ENCODE results near the gene EFNB2.

The EFNB2 gene

GRCh38 chr13:106573868-106574267 lies 38.4 kb upstream of the EFNB2 start:
- Histone ChIP-seq H3K9me3 (replicated peaks; ENCODE audit: insufficient read depth, low read length) (no peaks in the 10 kb centered on the region), H3K9ac (ENCODE audit: low read length) (no peak overlapping the region), H3K9me2 (replicated peaks; ENCODE audit: insufficient read depth, low read length) (no peaks in the 10 kb centered on the region), H3K4me1 (ENCODE audit: low read length) (no peaks in the 10 kb centered on the region), H3K27ac (ENCODE audit: low read length) (no peak overlapping the region), H3K79me2 (ENCODE audit: low read length) (no peaks in the 10 kb centered on the region), H3K36me3 (replicated peaks; ENCODE audit: insufficient read depth, low read length) (no peaks in the 10 kb centered on the region), H3F3A (ENCODE audit: insufficient read depth, low read length) (no peaks in the 10 kb centered on the region), H3K4me2 (ENCODE audit: low read depth, low read length) (no peak overlapping the region), H2AFZ (ENCODE audit: low read length) (no peak overlapping the region), H4K20me1 (ENCODE audit: insufficient read depth, low read length) (no peaks in the 10 kb centered on the region), H3K4me3 (ENCODE audit: low read length) (no peak overlapping the region), H3K27me3 (replicated peaks; ENCODE audit: insufficient read depth, low read length) (no peaks in the 10 kb centered on the region)
- TF ChIP-seq CTCF (IDR thresholded peaks at IDR 0.05; ENCODE audit: low read length), result no peak
- TF ChIP-seq EZH2phosphoT487 (IDR thresholded peaks at IDR 0.05; ENCODE audit: low read length), result no peak
- no peak for TF ChIP-seq EZH2 (optimal IDR thresholded peaks at IDR 0.05; ENCODE audit: low read depth, low read length)
- DNase-seq, result no peak

- no peaks in the 10 kb centered on the region for H3K4me1 ChIP-seq (ENCODE audit: low read length)
- H3K9me3 ChIP-seq (replicated peaks; ENCODE audit: insufficient read depth, low read length), result no peaks in the 10 kb centered on the region
- H3K27me3 ChIP-seq (replicated peaks; ENCODE audit: insufficient read depth, low read length), result no peaks in the 10 kb centered on the region
- no peak overlapping the region for H3K27ac ChIP-seq (ENCODE audit: low read length)
- H3K79me2 ChIP-seq (ENCODE audit: low read length), result no peaks in the 10 kb centered on the region
- no peaks in the 10 kb centered on the region for H3K9me2 ChIP-seq (replicated peaks; ENCODE audit: insufficient read depth, low read length)
- no peaks in the 10 kb centered on the region for H3K36me3 ChIP-seq (replicated peaks; ENCODE audit: insufficient read depth, low read length)
- no peaks in the 10 kb centered on the region for H3F3A ChIP-seq (ENCODE audit: insufficient read depth, low read length)
- TF ChIP-seq CTCF (IDR thresholded peaks at IDR 0.05; ENCODE audit: low read length) (no peak), EZH2phosphoT487 (IDR thresholded peaks at IDR 0.05; ENCODE audit: low read length) (no peak), EZH2 (optimal IDR thresholded peaks at IDR 0.05; ENCODE audit: low read depth, low read length) (no peak)
- no peak for DNase-seq
- H4K20me1 ChIP-seq (ENCODE audit: insufficient read depth, low read length), result no peaks in the 10 kb centered on the region
- no peak overlapping the region for H3K9ac ChIP-seq (ENCODE audit: low read length)
- H2AFZ ChIP-seq (ENCODE audit: low read length), result no peak overlapping the region
- no peak overlapping the region for H3K4me3 ChIP-seq (ENCODE audit: low read length)
- H3K4me2 ChIP-seq (ENCODE audit: low read depth, low read length), result no peak overlapping the region
These were observed 37.9 kb upstream of the EFNB2 start for GRCh38 chr13:106573284-106573846.

- no peaks in the 10 kb centered on the region for H3K36me3 ChIP-seq (replicated peaks; ENCODE audit: insufficient read depth, low read length)
- TF ChIP-seq EZH2phosphoT487 (IDR thresholded peaks at IDR 0.05; ENCODE audit: low read length) (no peak), CTCF (IDR thresholded peaks at IDR 0.05; ENCODE audit: low read length) (no peak), EZH2 (optimal IDR thresholded peaks at IDR 0.05; ENCODE audit: low read depth, low read length) (no peak)
- H2AFZ ChIP-seq (ENCODE audit: low read length), result no peak overlapping the region
- H3K9me3 ChIP-seq (replicated peaks; ENCODE audit: insufficient read depth, low read length), result no peaks in the 10 kb centered on the region
- peaks cover 10% of the 10 kb centered on the region; the same call in 1 of the 2 replicates for H3F3A ChIP-seq (ENCODE audit: insufficient read depth, low read length)
- H3K79me2 ChIP-seq (ENCODE audit: low read length), result peaks cover 26% of the 10 kb centered on the region
- peak; percentile 18 for DNase-seq
- H3K4me2 ChIP-seq (ENCODE audit: low read depth, low read length), result no peak overlapping the region
- peaks cover 8% of the 10 kb centered on the region for H3K4me1 ChIP-seq (ENCODE audit: low read length)
- no peaks in the 10 kb centered on the region for H3K9me2 ChIP-seq (replicated peaks; ENCODE audit: insufficient read depth, low read length)
- H3K4me3 ChIP-seq (ENCODE audit: low read length), result no peak overlapping the region
- H3K9ac ChIP-seq (ENCODE audit: low read length), result no peak overlapping the region
- no peaks in the 10 kb centered on the region for H3K27me3 ChIP-seq (replicated peaks; ENCODE audit: insufficient read depth, low read length)
- H3K27ac ChIP-seq (ENCODE audit: low read length), result no peak overlapping the region
- H4K20me1 ChIP-seq (ENCODE audit: insufficient read depth, low read length), result peaks cover 16% of the 10 kb centered on the region
These were observed 34.9 kb upstream of the EFNB2 start for GRCh38 chr13:106570299-106570852.

Data from MM.1S (cell line).